ENCODE measurements around the gene CASR.

DNA sequence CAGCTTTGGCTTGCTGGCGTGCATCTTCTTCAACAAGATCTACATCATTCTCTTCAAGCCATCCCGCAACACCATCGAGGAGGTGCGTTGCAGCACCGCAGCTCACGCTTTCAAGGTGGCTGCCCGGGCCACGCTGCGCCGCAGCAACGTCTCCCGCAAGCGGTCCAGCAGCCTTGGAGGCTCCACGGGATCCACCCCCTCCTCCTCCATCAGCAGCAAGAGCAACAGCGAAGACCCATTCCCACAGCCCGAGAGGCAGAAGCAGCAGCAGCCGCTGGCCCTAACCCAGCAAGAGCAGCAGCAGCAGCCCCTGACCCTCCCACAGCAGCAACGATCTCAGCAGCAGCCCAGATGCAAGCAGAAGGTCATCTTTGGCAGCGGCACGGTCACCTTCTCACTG lies 101.0 kb downstream of the CASR start:
- TF ChIP-seq, protein P1, sequence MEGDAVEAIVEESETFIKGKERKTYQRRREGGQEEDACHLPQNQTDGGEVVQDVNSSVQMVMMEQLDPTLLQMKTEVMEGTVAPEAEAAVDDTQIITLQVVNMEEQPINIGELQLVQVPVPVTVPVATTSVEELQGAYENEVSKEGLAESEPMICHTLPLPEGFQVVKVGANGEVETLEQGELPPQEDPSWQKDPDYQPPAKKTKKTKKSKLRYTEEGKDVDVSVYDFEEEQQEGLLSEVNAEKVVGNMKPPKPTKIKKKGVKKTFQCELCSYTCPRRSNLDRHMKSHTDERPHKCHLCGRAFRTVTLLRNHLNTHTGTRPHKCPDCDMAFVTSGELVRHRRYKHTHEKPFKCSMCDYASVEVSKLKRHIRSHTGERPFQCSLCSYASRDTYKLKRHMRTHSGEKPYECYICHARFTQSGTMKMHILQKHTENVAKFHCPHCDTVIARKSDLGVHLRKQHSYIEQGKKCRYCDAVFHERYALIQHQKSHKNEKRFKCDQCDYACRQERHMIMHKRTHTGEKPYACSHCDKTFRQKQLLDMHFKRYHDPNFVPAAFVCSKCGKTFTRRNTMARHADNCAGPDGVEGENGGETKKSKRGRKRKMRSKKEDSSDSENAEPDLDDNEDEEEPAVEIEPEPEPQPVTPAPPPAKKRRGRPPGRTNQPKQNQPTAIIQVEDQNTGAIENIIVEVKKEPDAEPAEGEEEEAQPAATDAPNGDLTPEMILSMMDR (conservative IDR thresholded peaks at IDR 0.05; ENCODE audit: low read depth, low read length) = no peak
- TF ChIP-seq EZH2 (IDR thresholded peaks at IDR 0.05; ENCODE audit: borderline replicate concordance, low read depth, low read length, poor library complexity, severe bottlenecking) = no peak

Measured in A673 (cell line).